Neural cell (in vitro differentiated cells): ENCODE data around the gene HGF. TPM values are rescaled to one million over a fixed set of nuclear protein-coding genes. Genes with fewer than 3 reads are reported as not detected.

Experiments
- H2AFZ ChIP-seq: fragments of 200-600, 300-800 bp; sonication (generic), shearing (Covaris generic); 2 replicates; pipeline ENCODE4 v1.6.0; 2014; ENCODE audit warnings: low read depth, mild to moderate bottlenecking, antibody characterized with exemption, low read length, moderate library complexity
- H3F3A ChIP-seq: fragments of 200-600 bp; shearing (Covaris generic); 2 replicates; pipeline ENCODE4 v1.6.1; 2016; ENCODE audit warnings: mild to moderate bottlenecking, moderate library complexity, mixed read lengths, antibody characterized with exemption, low read length; ENCODE audit not compliant: insufficient read depth, poor library complexity, severe bottlenecking
- H3K27ac ChIP-seq: fragments of 200-600, 300-800 bp; sonication (generic), shearing (Covaris generic); 2 replicates; pipeline ENCODE4 v1.5.1; 2014; ENCODE audit warnings: mild to moderate bottlenecking, low read length, moderate library complexity
- H3K27me3 ChIP-seq: fragments of 300-800, 200-600 bp; sonication (generic), shearing (Covaris generic); 2 replicates; pipeline ENCODE4 v1.6.0; 2014; ENCODE audit warnings: mild to moderate bottlenecking, low read depth, low read length, moderate library complexity; ENCODE audit not compliant: insufficient read depth
- H3K36me3 ChIP-seq: fragments of 300-800, 200-600 bp; sonication (generic), shearing (Covaris generic); 2 replicates; pipeline ENCODE4 v1.5.1; 2014; ENCODE audit warnings: mild to moderate bottlenecking, antibody characterized with exemption, low read length, moderate library complexity; ENCODE audit not compliant: insufficient read depth
- H3K4me2 ChIP-seq: fragments of 300-800, 200-600 bp; sonication (generic), shearing (Covaris generic); 2 replicates; pipeline ENCODE4 v1.6.0; 2014; ENCODE audit warnings: mild to moderate bottlenecking, low read length
- H3K4me3 ChIP-seq: fragments of 300-800, 200-600 bp; sonication (generic), shearing (Covaris generic); 2 replicates; pipeline ENCODE4 v1.5.1; 2014; ENCODE audit warnings: mild to moderate bottlenecking, low read length, moderate library complexity
- H3K79me2 ChIP-seq: fragments of 200-600 bp; shearing (Covaris generic); replicated peaks from 2 replicates; pipeline ENCODE4 v1.6.0; 2014; ENCODE audit warnings: mild to moderate bottlenecking, low read length, moderate library complexity; ENCODE audit not compliant: insufficient read depth
- H3K9ac ChIP-seq: fragments of 300-800, 200-600 bp; sonication (generic), shearing (Covaris generic); 2 replicates; pipeline ENCODE4 v1.6.1; 2016; ENCODE audit warnings: mild to moderate bottlenecking, low read length, mixed read lengths
- H3K9me2 ChIP-seq: fragments of 200-600 bp; shearing (Covaris generic); 2 replicates; pipeline ENCODE4 v1.6.1; 2016; ENCODE audit warnings: mild to moderate bottlenecking, low read length, mixed read lengths; ENCODE audit not compliant: insufficient read depth
- H3K9me3 ChIP-seq: fragments of 200-600, 300-800 bp; sonication (generic), shearing (Covaris generic); 2 replicates; pipeline ENCODE4 v1.6.1; 2016; ENCODE audit warnings: mild to moderate bottlenecking, mixed run types, low read length, moderate library complexity, mixed read lengths
- H4K20me1 ChIP-seq: fragments of 200-600 bp; shearing (Covaris generic); 2 replicates; pipeline ENCODE4 v1.6.1; 2016; ENCODE audit warnings: mild to moderate bottlenecking, mixed run types; ENCODE audit not compliant: insufficient read depth
- EP300 ChIP-seq: fragments of 450-650 bp; conservative IDR thresholded peaks from 2 replicates; pipeline ENCODE4 v1.6.1; 2014; ENCODE audit warnings: antibody characterized with exemption, mild to moderate bottlenecking, moderate library complexity; ENCODE audit not compliant: poor library complexity, severe bottlenecking
- EZH2 ChIP-seq: fragments of 200-600, 300-800 bp; shearing (Covaris generic), sonication (generic); IDR thresholded peaks from 2 replicates; pipeline ENCODE4 v1.6.1; 2014; ENCODE audit warnings: antibody characterized with exemption, low read length, borderline replicate concordance, mild to moderate bottlenecking; ENCODE audit not compliant: insufficient read depth, poor library complexity, severe bottlenecking
- MXI1 ChIP-seq: fragments of 450-650 bp; conservative IDR thresholded peaks from 2 replicates; pipeline ENCODE4 v1.6.1; 2014; ENCODE audit warnings: antibody characterized with exemption, mild to moderate bottlenecking; ENCODE audit not compliant: poor library complexity, severe bottlenecking
- POLR2AphosphoS5 ChIP-seq: IDR thresholded peaks from 2 replicates; pipeline ENCODE4 v1.6.1; 2012
- RAD21 ChIP-seq: fragments of 450-650 bp; conservative IDR thresholded peaks from 2 replicates; pipeline ENCODE4 v1.6.1; 2014; ENCODE audit warnings: antibody characterized with exemption, mild to moderate bottlenecking, moderate library complexity
- REST ChIP-seq: IDR thresholded peaks from 2 replicates; pipeline ENCODE4 v1.6.1; 2012; ENCODE audit warnings: borderline replicate concordance
- SMC3 ChIP-seq: fragments of 450-650 bp; conservative IDR thresholded peaks from 2 replicates; pipeline ENCODE4 v1.6.1; 2014; ENCODE audit warnings: antibody characterized with exemption, mild to moderate bottlenecking, moderate library complexity; ENCODE audit not compliant: poor library complexity
- TAF1 ChIP-seq: IDR thresholded peaks from 2 replicates; pipeline ENCODE4 v1.6.1; 2012; ENCODE audit warnings: low read depth
- polyA plus RNA-seq: library from polyadenylated mRNA; depleted of rRNA; stranded (reverse); fragments of >200 nt; gene quantifications from 2 replicates; pipeline ENCODE4 v1.2.3, GENCODE V29; 2014
- TF ChIP-seq, protein P1 (sequence below): fragments of 450-650 bp; IDR thresholded peaks from 2 replicates; pipeline ENCODE4 v1.5.1; 2014; ENCODE audit warnings: antibody characterized with exemption, mild to moderate bottlenecking, moderate library complexity; ENCODE audit not compliant: poor library complexity, severe bottlenecking

HGF gene
- polyA plus RNA-seq, 1 donor from 2014 or later, result not detected

DNA sequence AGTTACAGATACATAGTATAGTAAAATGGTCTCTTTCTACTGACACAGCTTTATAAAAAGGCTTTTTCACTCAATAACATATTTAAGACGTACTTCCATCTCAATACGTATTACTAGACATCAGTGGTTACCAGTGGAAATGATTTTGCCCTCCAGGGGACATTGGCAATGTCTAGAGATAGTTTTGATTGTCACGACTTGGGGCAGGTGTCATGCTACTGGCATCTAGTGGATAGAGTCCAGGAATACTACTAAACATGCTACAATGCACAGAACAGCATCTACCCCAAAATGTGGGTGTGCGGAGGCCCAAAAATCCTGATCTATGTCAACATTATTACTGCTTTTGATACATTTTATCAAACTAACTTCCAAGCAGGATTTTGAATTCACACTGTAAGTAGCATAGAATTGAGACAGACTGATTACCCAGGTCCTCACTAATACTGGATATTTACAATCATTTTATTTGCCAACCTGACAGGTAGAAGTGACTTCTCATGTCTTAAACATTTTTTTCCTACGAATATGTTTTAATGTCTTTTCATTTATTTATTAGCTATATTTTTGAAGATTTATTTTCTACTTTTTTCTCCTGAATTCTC is 53.8 kb downstream of the HGF start:
- Histone ChIP-seq H3K36me3 (no peaks in the 10 kb centered on the region), H3K9me2 (no peaks in the 10 kb centered on the region), H4K20me1 (no peaks in the 10 kb centered on the region), H3K9ac (no peak overlapping the region), H3K27ac (no peak overlapping the region), H3K79me2 (no peaks in the 10 kb centered on the region), H2AFZ (no peak overlapping the region), H3K4me3 (no peak overlapping the region), H3F3A (no peaks in the 10 kb centered on the region), H3K9me3 (no peaks in the 10 kb centered on the region), H3K27me3 (no peaks in the 10 kb centered on the region), H3K4me2 (no peak overlapping the region)
- TF ChIP-seq, protein P1, sequence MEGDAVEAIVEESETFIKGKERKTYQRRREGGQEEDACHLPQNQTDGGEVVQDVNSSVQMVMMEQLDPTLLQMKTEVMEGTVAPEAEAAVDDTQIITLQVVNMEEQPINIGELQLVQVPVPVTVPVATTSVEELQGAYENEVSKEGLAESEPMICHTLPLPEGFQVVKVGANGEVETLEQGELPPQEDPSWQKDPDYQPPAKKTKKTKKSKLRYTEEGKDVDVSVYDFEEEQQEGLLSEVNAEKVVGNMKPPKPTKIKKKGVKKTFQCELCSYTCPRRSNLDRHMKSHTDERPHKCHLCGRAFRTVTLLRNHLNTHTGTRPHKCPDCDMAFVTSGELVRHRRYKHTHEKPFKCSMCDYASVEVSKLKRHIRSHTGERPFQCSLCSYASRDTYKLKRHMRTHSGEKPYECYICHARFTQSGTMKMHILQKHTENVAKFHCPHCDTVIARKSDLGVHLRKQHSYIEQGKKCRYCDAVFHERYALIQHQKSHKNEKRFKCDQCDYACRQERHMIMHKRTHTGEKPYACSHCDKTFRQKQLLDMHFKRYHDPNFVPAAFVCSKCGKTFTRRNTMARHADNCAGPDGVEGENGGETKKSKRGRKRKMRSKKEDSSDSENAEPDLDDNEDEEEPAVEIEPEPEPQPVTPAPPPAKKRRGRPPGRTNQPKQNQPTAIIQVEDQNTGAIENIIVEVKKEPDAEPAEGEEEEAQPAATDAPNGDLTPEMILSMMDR, result peak; percentile 43
- TF ChIP-seq POLR2AphosphoS5 (no peak), REST (no peak), MXI1 (no peak), SMC3 (peak; percentile 19), EZH2 (no peak), TAF1 (no peak), RAD21 (peak; percentile 36), EP300 (no peak)

DNA sequence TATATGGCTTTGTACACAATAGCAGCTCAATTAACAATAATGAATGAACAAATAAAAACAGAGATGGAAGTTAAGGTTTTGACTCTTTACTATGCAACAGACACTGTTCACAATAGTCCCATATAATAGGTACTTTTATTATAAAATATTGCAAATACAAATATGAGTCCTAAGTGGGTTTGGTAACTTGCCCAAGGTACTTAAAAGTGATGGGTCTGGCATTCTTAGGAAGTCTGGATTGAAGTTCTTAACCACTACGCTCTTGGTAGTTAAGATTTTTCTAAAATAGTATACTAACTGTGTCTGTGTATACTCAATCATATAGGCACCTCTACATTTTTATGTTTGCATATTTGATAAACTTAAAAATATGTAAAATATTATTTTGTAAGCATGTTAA is 55.5 kb downstream of the HGF start:
- H3K9me3 ChIP-seq, result no peaks in the 10 kb centered on the region
- no peak overlapping the region for H2AFZ ChIP-seq
- H3K27ac ChIP-seq, result no peak overlapping the region
- no peak overlapping the region for H3K9ac ChIP-seq
- TF ChIP-seq, protein P1, result no peak
- TF ChIP-seq RAD21 (no peak), EP300 (no peak), MXI1 (no peak), SMC3 (no peak), EZH2 (no peak), POLR2AphosphoS5 (no peak), REST (no peak), TAF1 (no peak)
- no peak overlapping the region for H3K4me3 ChIP-seq
- no peaks in the 10 kb centered on the region for H3F3A ChIP-seq
- no peaks in the 10 kb centered on the region for H3K27me3 ChIP-seq
- H4K20me1 ChIP-seq, result no peaks in the 10 kb centered on the region
- no peak overlapping the region for H3K4me2 ChIP-seq
- H3K36me3 ChIP-seq, result no peaks in the 10 kb centered on the region
- no peaks in the 10 kb centered on the region for H3K9me2 ChIP-seq
- H3K79me2 ChIP-seq, result no peaks in the 10 kb centered on the region
